Gastrocnemius medialis (tissue), 4 donors: ENCODE data around the gene GRM1.

ENCODE experiments used
- CTCF ChIP-seq, 5 experiments: fragments of 450-650 bp in 3 of 5; fragments of 200-600 bp in 2 of 5; sonication (generic) in 2 of 5; IDR thresholded peaks in 4 of 5; conservative IDR thresholded peaks in 1 of 5; 1 replicate in 4 of 5; 2 replicates in 1 of 5; pipeline ENCODE4 v1.5.1; 2016 to 2019; ENCODE audit warnings: antibody characterized with exemption in 5 of 5, mild to moderate bottlenecking in 3 of 5, moderate library complexity in 3 of 5
- POLR2A ChIP-seq, 2 donors: fragments of 450-650 bp; IDR thresholded peaks; one replicate each; pipeline ENCODE4 v1.6.1; 2017; ENCODE audit warnings: antibody characterized with exemption in 2 of 2, mild to moderate bottlenecking in 2 of 2, moderate library complexity in 2 of 2

GRCh38 chr6:146305951-146306350 lies 277.1 kb downstream of the GRM1 start:
- TF ChIP-seq CTCF (IDR thresholded peaks at IDR 0.05 in 4 of 5, conservative IDR thresholded peaks at IDR 0.05 in 1 of 5) (no peak), POLR2A (IDR thresholded peaks at IDR 0.05) (no peak)
